HCEC 1CT (cell line): ENCODE measurements around the gene WNT9A.

Experiments used
- DNase-seq: peaks from one replicate; pipeline ENCODE4 v3.0.0-alpha.2; 2017

The WNT9A gene

GRCh38 chr1:227953022-227953412, 5.3 kb upstream of the WNT9A start:
- no peak for DNase-seq

- no peak for DNase-seq
Measured at GRCh38 chr1:227952374-227953021, 4.8 kb upstream of the WNT9A start.

GRCh38 chr1:227951624-227952373, 4.1 kb upstream of the WNT9A start:
- no peak for DNase-seq

DNA sequence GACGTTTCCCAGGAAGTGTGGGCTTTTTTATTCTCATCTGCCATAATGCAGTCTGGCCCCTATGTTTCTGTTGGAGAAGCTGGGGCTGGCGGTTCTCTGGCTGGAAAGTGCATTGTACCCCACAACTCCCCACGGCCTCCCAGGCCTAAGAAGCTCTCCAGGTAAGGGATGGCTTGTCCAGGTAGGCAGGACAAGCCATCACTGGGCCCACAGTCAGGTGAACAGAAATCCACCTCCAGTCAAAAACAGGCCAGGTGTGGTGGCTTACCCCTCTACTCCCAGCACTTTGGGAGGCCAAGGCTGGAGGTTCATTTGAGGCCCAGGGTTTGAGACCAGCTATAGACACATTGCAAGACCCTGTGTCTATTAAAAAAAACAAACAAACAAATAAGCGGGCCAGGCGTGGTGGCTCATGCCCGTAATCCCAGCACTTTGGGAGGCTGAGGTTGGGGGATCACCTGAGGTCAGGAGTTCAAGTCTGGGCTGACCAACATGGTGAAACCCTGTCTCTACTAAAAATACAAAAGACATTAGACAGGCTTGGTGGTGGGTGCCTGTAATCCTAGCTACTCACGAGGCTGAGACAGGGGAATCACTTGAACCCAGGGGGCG, 3.1 kb upstream of the WNT9A start:
- no peak for DNase-seq

- no peak for DNase-seq
Measured at GRCh38 chr1:227949954-227950734, 2.4 kb upstream of the WNT9A start.

DNA sequence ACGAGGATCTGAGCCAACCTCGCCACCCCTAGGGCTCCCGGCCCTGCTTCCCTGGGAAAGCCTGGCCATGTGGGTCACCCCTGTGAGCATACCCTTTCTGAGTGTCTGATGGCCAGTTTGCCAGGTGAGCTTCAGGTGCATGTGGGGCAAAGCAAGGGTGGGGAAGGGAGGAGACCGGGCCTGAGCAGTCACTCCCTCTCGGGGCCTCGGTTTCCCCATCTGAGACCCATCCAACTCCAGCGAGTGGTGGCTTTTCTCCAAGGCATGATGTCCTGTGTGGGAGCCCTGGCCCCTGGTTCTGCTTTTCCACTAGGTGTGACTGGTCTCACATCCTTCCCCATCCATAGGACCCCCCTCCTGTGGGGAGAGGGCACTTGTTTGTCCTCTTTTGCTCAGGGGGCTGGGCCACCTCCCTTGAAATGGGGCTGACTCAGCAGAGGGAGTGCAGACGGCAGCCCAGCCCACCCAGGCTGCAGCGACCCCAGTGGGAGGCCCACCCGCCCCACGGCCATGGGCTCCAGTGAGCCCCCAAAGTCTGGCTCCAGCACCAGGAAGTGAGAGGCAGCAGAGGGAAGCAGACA, 1.7 kb upstream of the WNT9A start:
- no peak for DNase-seq

GRCh38 chr1:227948493-227949260, 945 bp upstream of the WNT9A start:
- no peak for DNase-seq

DNA sequence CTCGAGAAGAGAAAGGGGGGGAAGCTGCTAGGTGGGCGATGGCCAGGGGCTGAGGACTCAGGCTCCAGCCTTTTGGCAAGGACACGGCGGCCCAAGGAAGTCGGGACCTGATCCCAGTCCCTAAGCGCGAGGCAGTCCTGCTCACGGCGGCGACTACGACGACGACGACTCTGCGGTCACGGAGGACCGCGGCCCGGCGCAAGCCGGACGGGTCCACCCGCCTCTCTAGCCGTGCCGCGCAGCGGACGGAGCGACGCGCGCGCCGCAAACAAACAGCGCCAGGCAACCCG, 401 bp downstream of the WNT9A start:
- no peak for DNase-seq

DNA sequence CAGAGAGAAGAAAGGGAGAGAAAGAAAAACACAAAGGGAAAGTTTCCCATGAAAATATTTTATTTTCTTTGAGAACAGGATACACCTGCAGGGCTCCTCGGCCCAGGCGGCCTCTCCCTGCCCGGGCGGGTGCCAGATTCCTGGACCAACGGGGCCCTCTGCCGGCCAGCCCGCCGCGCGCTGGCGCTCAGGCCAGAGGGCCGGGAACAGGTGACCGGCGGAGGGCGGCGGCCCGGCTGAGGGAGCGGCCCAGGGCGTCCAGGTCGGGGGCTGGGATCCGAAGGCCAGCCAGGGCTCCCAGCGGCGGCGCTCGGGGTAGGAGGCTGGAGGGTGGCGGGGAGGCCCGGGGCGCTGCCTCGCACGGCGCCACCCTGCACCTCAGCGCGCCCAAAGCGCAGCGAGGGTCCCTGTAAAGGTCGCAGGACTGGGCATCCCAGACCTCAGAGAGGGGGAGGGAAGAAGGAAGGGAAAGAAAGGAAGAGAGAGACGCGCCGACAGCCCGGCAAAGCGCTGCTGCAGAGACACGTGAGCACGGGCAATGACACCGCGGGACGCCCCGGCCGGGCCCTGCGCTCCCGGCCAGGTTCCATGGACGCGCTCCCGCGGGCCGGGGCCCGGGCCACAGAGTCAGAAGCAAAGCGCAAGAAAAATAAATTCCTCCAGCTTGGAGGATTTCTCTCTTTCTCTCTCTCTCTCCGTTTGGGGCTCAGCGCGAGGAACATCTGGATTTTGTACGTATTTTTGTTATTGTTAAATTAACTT, 927 bp downstream of the WNT9A start:
- DNase-seq: no peak

- peak; percentile 60 for DNase-seq
Measured at GRCh38 chr1:227945891-227946623, 1.7 kb downstream of the WNT9A start.

DNA sequence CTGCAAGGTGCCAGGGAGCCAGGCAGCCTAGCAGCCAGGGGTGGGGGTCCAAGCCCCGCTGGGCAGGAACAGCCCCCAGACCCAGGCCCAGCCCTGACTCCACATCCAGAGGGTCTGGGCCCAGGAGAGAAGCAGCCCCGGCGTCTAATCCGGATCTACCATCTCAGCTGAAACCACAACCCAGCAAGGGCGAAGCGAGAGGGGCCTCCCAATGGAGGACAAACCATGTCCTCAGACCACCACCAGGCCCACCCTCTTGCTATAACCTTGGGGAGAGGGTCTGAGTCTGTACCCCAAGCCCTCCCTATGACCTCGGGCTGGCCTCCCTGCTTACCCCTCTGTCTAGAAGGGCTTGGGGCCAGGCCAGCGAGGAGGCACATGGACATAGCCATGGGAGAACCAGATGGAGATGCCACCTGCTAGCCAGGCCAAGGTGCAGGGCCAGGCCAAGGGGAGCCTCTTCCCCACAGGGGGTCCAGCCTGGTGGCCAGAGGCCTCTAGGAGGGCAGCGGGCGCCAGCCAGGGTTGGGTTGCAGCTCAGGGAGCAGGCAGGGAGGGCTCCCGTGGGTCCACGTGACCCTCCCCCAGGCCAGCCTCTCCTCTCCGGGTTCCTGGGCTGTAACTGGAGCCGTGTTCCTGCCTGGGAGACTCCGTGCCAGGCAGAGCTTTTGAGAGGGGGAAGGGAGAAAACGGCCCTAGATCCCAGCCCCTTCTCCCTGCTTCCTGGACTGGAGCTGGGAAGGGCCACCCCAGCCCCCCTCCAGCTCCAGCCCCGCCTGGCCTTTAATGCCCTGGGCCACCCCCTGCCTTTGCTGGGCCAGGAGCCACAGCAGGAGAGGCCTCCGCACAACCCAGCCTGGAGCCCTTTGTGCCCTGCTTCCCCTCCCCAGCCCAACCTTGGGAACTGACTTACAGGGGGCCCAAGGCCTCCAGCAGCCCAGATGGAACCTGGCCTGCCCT, 2.5 kb downstream of the WNT9A start:
- DNase-seq: no peak

GRCh38 chr1:227944090-227944930, 3.4 kb downstream of the WNT9A start:
- no peak for DNase-seq

GRCh38 chr1:227943381-227944089, 4.2 kb downstream of the WNT9A start:
- DNase-seq: no peak

DNA sequence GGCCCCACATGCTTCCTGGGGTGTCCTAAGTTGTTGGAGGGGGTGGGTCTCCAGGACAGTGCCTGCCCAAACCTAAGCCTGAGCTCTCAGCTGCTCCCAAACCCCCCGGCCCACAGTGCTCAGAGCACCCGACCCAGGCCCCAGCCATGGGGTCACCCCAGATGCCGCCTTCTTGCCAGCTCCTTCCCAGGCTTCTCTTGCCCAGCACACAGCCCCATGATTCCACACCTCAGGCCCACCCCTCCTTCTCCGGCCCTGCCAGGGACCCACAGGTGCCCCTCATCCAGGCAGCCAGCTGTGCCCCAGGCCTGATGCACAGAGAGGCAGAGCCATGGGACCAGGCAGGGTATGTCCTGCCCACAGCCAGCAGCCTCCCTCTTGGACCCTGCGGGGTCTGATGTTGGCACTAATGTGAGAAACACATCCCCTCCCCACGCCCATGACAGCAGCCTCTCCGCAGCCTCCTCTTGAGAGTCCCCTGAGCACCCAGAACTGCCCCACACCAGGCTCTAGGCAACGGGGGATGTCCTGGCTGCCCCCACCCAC, 4.9 kb downstream of the WNT9A start:
- no peak for DNase-seq

DNA sequence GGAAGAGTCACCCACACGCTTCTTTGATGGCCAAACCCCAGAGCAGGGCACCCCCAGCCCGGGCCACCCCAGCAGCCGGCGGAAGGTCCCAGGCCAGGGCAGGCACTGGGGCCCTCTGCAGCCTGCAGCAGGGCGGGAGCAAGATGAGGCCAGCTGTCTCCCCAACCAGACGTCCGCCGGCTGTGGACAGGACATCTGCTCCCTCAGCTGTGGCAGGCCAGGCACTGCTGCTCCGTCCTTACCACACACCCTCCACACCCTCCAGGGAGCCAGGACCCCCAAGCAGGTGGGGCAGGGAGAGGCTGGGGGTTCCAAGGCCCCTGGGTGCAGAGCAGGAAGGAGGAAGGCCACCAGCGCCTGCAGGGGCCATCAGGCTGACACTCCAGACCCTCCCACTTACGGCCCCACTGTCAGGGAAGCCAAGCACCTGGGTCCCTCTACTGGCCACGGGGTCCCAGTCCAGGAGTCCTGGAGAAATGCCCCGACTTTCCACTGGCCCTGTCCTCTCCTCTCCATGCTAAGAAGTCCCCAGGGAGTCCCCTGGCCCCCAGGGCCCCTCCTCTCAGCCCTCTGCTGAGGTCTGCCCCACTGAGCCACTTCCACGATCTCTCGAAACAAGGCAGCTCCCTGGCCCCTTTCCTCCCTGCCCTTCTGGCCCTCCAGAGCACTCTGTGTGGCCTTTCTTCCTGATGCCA, 5.6 kb downstream of the WNT9A start:
- no peak for DNase-seq

DNA sequence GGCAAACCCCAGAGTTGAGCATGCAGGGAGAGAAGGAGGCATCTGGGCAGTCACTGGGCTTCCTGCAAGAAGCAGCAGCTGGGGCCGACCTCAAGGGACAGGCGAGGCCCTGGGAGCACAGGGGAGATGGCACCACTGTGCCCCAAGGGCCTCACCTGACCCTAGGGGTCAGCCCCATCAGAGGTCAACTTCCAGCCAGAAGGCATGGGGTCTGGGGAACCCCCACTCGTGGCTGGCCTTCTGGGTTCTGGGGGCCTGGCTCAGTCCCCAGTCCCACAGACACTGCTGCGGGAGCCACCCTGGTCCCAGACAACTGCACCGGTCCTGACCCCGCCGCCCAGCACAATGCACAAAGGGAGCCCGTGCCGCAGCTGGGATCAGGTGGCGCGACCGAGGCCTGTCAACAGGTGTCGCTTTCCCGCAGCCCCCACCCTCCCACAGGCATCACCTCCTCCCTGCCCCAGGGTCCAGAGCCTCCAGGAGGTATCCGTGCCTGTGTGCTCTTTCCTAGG, 6.2 kb downstream of the WNT9A start:
- no peak for DNase-seq

DNA sequence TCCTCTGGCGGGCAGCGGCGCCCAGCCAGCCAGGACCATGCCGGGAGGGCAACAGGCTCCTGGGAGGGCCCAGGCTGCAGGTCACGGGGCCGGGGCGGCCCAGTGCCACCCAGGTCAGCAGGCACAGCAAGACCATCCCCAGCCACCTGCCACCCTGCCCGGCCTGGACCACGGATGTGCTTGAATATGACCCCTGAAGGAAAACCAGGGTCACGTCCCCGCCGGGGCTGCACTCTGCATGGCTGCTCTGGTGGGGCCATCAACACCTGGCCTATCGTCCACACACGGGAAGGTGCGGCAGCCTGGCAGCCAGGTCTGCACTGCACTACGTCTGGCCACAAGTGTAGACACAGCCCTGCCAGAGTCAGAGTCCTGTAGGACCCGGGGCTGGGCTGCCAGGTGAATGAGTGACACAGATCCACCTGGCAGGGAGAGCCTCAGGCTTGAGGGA, 6.9 kb downstream of the WNT9A start:
- DNase-seq: no peak
